ENCODE results near the gene COX5A. TPM values are rescaled to one million over a fixed set of nuclear protein-coding genes. Genes with fewer than 3 reads are reported as not detected.

COX5A gene
- total RNA-seq, 6 experiments from 2014 or later, result 130 to 169 (median 141) TPM

DNA sequence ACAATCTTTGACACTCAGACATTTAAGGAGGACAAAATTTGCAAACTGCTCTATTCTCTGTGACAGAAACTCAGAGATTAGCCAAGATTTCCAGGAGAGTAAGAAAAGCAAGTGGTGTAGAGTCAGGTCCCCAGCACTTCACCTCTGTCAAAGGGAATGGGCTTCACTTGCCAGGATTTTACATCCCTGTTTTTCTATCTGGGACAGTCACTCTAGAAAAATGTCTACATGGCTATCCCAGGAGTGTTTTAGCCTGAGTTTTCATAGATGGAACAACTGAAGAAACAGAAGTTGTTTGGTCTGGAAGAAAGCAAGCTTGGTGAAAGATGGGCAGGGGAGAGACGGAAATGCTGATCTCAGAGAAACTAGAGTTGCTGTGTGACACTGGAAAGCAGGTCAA, 34.2 kb downstream of the COX5A start:
- intact Hi-C loops (cut with DNase I), result no loop called here
- H3K4me3 ChIP-seq, result no peak overlapping the region
- H3K9me3 ChIP-seq, result no peaks in the 10 kb centered on the region
- peaks cover 0 to 34% (median 9%) of the 10 kb centered on the region in 4 donors for H3K36me3 ChIP-seq
- no peaks in the 10 kb centered on the region for H3K27me3 ChIP-seq
- no peak for DNase-seq
- H3K4me1 ChIP-seq, result peaks cover 0 to 24% (median 5%) of the 10 kb centered on the region in 4 donors
- no peak overlapping the region for H3K27ac ChIP-seq
- no peak for ATAC-seq
- WGBS (ENCODE audit: insufficient coverage, low coverage, low lambda C conversion rate, missing lambda C conversion rate), result 80% methylated on average over 1 of the region's 1 CpG
- TF ChIP-seq, protein P1, sequence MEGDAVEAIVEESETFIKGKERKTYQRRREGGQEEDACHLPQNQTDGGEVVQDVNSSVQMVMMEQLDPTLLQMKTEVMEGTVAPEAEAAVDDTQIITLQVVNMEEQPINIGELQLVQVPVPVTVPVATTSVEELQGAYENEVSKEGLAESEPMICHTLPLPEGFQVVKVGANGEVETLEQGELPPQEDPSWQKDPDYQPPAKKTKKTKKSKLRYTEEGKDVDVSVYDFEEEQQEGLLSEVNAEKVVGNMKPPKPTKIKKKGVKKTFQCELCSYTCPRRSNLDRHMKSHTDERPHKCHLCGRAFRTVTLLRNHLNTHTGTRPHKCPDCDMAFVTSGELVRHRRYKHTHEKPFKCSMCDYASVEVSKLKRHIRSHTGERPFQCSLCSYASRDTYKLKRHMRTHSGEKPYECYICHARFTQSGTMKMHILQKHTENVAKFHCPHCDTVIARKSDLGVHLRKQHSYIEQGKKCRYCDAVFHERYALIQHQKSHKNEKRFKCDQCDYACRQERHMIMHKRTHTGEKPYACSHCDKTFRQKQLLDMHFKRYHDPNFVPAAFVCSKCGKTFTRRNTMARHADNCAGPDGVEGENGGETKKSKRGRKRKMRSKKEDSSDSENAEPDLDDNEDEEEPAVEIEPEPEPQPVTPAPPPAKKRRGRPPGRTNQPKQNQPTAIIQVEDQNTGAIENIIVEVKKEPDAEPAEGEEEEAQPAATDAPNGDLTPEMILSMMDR (IDR thresholded peaks at IDR 0.05), result no peak
- no peak for TF ChIP-seq POLR2A (IDR thresholded peaks at IDR 0.05)

DNA sequence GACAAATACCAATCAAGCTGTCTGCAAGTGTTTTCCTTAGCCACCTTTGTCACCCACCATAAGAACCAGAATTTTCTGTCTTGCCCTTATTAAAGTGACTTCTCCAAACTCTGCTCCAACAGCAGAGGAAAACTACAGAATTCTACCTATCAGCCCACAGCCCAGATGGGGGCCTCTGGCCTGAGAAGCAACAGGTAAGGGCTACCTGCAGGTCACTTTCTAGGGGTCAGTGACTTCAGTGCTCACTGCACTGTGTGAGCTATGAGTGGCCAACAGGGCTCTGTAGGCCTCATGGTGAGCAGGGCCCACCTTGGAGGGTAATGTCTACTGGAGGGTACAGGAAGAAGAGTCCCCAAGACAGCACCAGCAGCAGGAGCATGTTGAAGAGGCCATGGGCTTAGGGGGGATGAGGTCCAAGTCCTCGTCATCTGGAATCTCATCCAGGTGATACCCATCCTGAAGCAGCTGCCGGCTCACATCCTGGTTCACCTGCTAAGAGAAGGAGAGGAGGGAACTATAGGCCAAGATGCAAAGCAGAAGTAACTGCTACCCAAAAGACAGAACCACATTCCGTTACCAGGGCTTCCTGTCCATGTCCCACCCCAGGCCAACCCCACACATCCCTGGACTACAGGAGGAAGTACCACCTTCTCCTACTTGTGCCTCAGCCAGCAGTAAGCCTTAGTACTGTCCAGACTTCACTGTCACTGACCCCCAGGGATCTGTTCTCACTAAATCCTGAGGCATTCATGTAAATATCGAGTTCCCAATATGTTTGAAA, 35.4 kb downstream of the COX5A start:
- ATAC-seq (no peak), DNase-seq (no peak)
- 89% methylated on average over 2 of the region's 4 CpGs for WGBS (ENCODE audit: insufficient coverage, low coverage, low lambda C conversion rate, missing lambda C conversion rate)
- no peak overlapping the region for H3K27ac ChIP-seq
- no peak overlapping the region for H3K4me3 ChIP-seq
- no peaks in the 10 kb centered on the region for H3K9me3 ChIP-seq
- H3K36me3 ChIP-seq, result peaks cover 0 to 35% (median 9%) of the 10 kb centered on the region in 4 donors
- H3K4me1 ChIP-seq, result peaks cover 0 to 21% (median 5%) of the 10 kb centered on the region in 4 donors
- H3K27me3 ChIP-seq, result no peaks in the 10 kb centered on the region
- intact Hi-C loops (cut with DNase I), result no loop called here
- TF ChIP-seq, protein P1 (IDR thresholded peaks at IDR 0.05), result no peak
- TF ChIP-seq POLR2A (IDR thresholded peaks at IDR 0.05), result no peak

DNA sequence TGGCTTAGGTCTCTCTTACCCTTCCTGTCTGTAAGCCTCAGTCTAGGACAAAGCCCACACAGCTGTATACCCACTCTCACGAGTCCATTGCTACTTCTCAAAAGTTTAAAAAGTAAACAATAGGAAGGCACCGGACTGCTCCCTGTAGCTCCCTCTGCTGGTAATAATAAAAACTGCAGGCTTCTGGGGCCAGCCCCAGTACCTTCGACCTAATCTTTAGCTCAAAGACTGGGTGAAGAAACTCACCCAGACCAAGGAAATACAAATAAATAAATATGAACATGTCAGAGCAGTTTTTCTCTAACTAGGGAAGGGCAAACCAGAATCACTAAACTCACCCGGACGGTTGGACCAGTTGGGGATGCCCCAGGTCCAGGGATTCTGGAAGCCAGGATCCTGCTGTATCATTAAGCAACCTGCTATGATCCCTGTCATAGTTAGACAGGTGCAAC, 36.2 kb downstream of the COX5A start:
- intact Hi-C loops (cut with DNase I), result no loop called here
- 11% methylated on average over 5 of the region's 5 CpGs for WGBS (ENCODE audit: insufficient coverage, low coverage, low lambda C conversion rate, missing lambda C conversion rate)
- no peaks in the 10 kb centered on the region for H3K27me3 ChIP-seq
- H3K4me3 ChIP-seq, result no peak overlapping the region
- H3K27ac ChIP-seq, result no peak overlapping the region
- no peaks in the 10 kb centered on the region for H3K9me3 ChIP-seq
- DNase-seq (peak in 1 of 3 donors; percentile 56), ATAC-seq (peak; percentile 69 to 80 (median 74))
- peaks cover 0 to 16% (median 5%) of the 10 kb centered on the region in 4 donors for H3K4me1 ChIP-seq
- no peak for TF ChIP-seq POLR2A (IDR thresholded peaks at IDR 0.05)
- TF ChIP-seq, protein P1 (IDR thresholded peaks at IDR 0.05), result peak; percentile 83 to 98 (median 94)
- peaks cover 0 to 41% (median 9%) of the 10 kb centered on the region in 4 donors for H3K36me3 ChIP-seq

DNA sequence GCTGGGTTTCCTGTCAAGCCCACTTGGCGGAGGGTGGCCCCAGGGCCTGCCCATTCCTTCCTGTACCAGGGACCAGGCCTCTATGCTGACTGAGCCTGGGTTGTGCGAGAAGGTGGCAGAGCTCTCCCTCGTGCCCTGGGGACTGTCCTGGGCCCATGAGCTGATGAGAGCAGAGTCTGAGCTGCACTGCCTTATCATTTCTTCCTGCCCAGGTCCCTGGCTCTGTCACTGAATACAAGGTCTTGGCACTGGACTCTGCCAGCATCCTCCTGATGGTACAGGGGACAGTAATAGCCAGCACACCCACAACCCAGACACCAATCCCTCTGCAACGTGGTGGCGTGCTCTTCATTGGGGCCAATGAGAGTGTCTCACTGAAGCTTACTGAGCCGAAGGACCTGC, 40.6 kb downstream of the COX5A start:
- no peak for TF ChIP-seq POLR2A (IDR thresholded peaks at IDR 0.05)
- TF ChIP-seq, protein P1 (IDR thresholded peaks at IDR 0.05), result no peak
- ATAC-seq, result no peak
- H3K27me3 ChIP-seq, result no peaks in the 10 kb centered on the region
- no peak overlapping the region for H3K27ac ChIP-seq
- peaks cover 0 to 15% (median 0%) of the 10 kb centered on the region in 4 donors for H3K4me1 ChIP-seq
- intact Hi-C loops (cut with DNase I), result no loop called here
- WGBS (ENCODE audit: insufficient coverage, low coverage, low lambda C conversion rate, missing lambda C conversion rate), result no CpG with 5 or more reads among the region's 6 CpGs
- H3K4me3 ChIP-seq, result no peak overlapping the region
- H3K36me3 ChIP-seq, result peaks cover 0 to 25% (median 2%) of the 10 kb centered on the region in 4 donors
- DNase-seq, result no peak
- H3K9me3 ChIP-seq, result no peaks in the 10 kb centered on the region

Measured in right lobe of liver (tissue), 6 donors.